GM12878 (cell line): ENCODE data around the gene ZNF443. TPM values are rescaled to one million over a fixed set of nuclear protein-coding genes. Genes with fewer than 3 reads are reported as not detected.
A peak's percentile ranks its signal among the peaks of the same experiment; 100 is the strongest.

ENCODE experiments used
- ATF7 ChIP-seq: fragments of 450-650 bp; IDR thresholded peaks from 2 replicates; pipeline ENCODE4 v1.6.1; 2016; ENCODE audit warnings: low read depth, mild to moderate bottlenecking
- BMI1 ChIP-seq: fragments of 450-650 bp; IDR thresholded peaks from 2 replicates; pipeline ENCODE4 v1.6.1; 2016; ENCODE audit warnings: mild to moderate bottlenecking, moderate library complexity, borderline replicate concordance
- CBFB ChIP-seq: IDR thresholded peaks from 2 replicates; pipeline ENCODE4 v1.6.1; 2016; ENCODE audit warnings: antibody characterized with exemption, low read depth
- CBX3 ChIP-seq: fragments of 200-600 bp; sonication (generic); IDR thresholded peaks from 2 replicates; pipeline ENCODE4 v1.6.1; 2016; ENCODE audit warnings: low read depth, borderline replicate concordance
- DPF2 ChIP-seq: fragments of 450-650 bp; IDR thresholded peaks from 2 replicates; pipeline ENCODE4 v1.6.1; 2017; ENCODE audit warnings: mild to moderate bottlenecking
- FOXK2 ChIP-seq: fragments of 450-650 bp; IDR thresholded peaks from 2 replicates; pipeline ENCODE4 v1.6.1; 2017; ENCODE audit warnings: mild to moderate bottlenecking, moderate library complexity
- HDAC2 ChIP-seq: fragments of 200-600 bp; sonication (generic); IDR thresholded peaks from 2 replicates; pipeline ENCODE4 v1.6.1; 2017
- HDGF ChIP-seq: fragments of 450-650 bp; IDR thresholded peaks from 2 replicates; pipeline ENCODE4 v1.6.1; 2016; ENCODE audit warnings: antibody characterized with exemption
- IKZF2 ChIP-seq, 2 experiments: fragments of 450-650 bp; IDR thresholded peaks; 2 replicates each; pipeline ENCODE4 v1.6.1; 2017; ENCODE audit warnings: mild to moderate bottlenecking in 2 of 2, moderate library complexity in 2 of 2
- IRF4 ChIP-seq: IDR thresholded peaks from 2 replicates; pipeline ENCODE4 v1.6.1; 2011; ENCODE audit warnings: low read depth, low read length
- JUND ChIP-seq: IDR thresholded peaks from 2 replicates; pipeline ENCODE4 v1.6.1; 2012; ENCODE audit warnings: low read depth, mild to moderate bottlenecking, low read length, improper control_type of control experiment, moderate library complexity
- MYC ChIP-seq: IDR thresholded peaks from 2 replicates; pipeline ENCODE4 v1.6.1; 2011; ENCODE audit warnings: mild to moderate bottlenecking, low read length, moderate library complexity, inconsistent platforms; ENCODE audit not compliant: insufficient read depth, insufficient replicate concordance, insufficient read length, severe bottlenecking
- NFYA ChIP-seq: IDR thresholded peaks from 2 replicates; pipeline ENCODE4 v1.6.1; 2011; ENCODE audit warnings: low read depth, mild to moderate bottlenecking, low read length, improper control_type of control experiment, borderline replicate concordance
- PAX5 ChIP-seq: IDR thresholded peaks from 2 replicates; pipeline ENCODE4 v1.6.1; 2011; ENCODE audit warnings: low read depth, low read length, borderline replicate concordance
- RUNX3 ChIP-seq: IDR thresholded peaks from 2 replicates; pipeline ENCODE4 v1.6.1; 2012; ENCODE audit warnings: low read length, inconsistent platforms
- SMC3 ChIP-seq: IDR thresholded peaks from 2 replicates; pipeline ENCODE4 v1.6.1; 2011; ENCODE audit warnings: low read length, improper control_type of control experiment, borderline replicate concordance
- SREBF1 ChIP-seq: IDR thresholded peaks from 2 replicates; pipeline ENCODE4 v1.6.1; 2012; ENCODE audit warnings: mild to moderate bottlenecking, low read length
- TARDBP ChIP-seq: IDR thresholded peaks from 2 replicates; pipeline ENCODE4 v1.6.1; 2016; ENCODE audit warnings: borderline replicate concordance
- TBL1XR1 ChIP-seq: IDR thresholded peaks from 2 replicates; pipeline ENCODE4 v1.6.1; 2012; ENCODE audit warnings: low read depth, low read length, improper control_type of control experiment
- ZNF622 ChIP-seq: fragments of 450-650 bp; IDR thresholded peaks from 2 replicates; pipeline ENCODE4 v1.6.1; 2017; ENCODE audit warnings: mild to moderate bottlenecking, inconsistent platforms
- ZZZ3 ChIP-seq: IDR thresholded peaks from 2 replicates; pipeline ENCODE4 v1.6.1; 2011; ENCODE audit warnings: low read depth; ENCODE audit not compliant: control insufficient read depth, insufficient read length
- polyA plus RNA-seq, 11 experiments: library from polyadenylated mRNA; depleted of rRNA in 4 of 11; unstranded in 6 of 11; stranded (reverse) in 5 of 11; fragments of >200 nt; fragmentation: Nextera tagmentation in 4 of 11; fragmentation: Illumina TruSeq in 1 of 11; extraction: Ambion mirVana in 4 of 11; extraction: Trizol in 1 of 11; gene quantifications; 1 replicate in 1 of 11; 2 replicates in 10 of 11; pipeline versions ENCODE4 v1.2.1 to v1.2.3, GENCODE V29; 2011 to 2016; ENCODE audit warnings: inconsistent platforms in 2 of 11, missing spikeins in 2 of 11, low read depth in 1 of 11
- total RNA-seq, 4 experiments: library from RNA; depleted of rRNA in 3 of 4; stranded (reverse); fragments of >200 nt in 3 of 4; fragmentation: Illumina TruSeq in 1 of 4; extraction: Trizol in 1 of 4; gene quantifications; 2 replicates each; pipeline versions ENCODE4 v1.2.1 to v1.2.3, GENCODE V29; 2013 to 2021
- TF ChIP-seq, protein P1 (sequence below): IDR thresholded peaks from 2 replicates; pipeline ENCODE4 v1.6.1; 2011; ENCODE audit warnings: low read depth, low read length, improper control_type of control experiment, borderline replicate concordance
- TF ChIP-seq, protein P2 (sequence below): fragments of 450-650 bp; IDR thresholded peaks from 2 replicates; pipeline ENCODE4 v1.6.1; 2014; ENCODE audit warnings: mild to moderate bottlenecking
- TF ChIP-seq, protein P3 (sequence below): fragments of 450-650 bp; formaldehyde crosslinking; IDR thresholded peaks from 2 replicates; pipeline ENCODE4 v1.4.0; 2022; ENCODE audit warnings: mild to moderate bottlenecking, moderate library complexity
- TF ChIP-seq, protein P4 (sequence below): IDR thresholded peaks from 2 replicates; pipeline ENCODE4 v1.6.1; 2012; ENCODE audit warnings: low read depth, low read length, improper control_type of control experiment

ZNF443 gene
- total and polyA plus RNA-seq, 10 of the 15 experiments (the other 5 are each of a cell fraction or from before 2014, with no cell fraction given), result 2.1 to 9.1 (median 3.9) TPM

DNA sequence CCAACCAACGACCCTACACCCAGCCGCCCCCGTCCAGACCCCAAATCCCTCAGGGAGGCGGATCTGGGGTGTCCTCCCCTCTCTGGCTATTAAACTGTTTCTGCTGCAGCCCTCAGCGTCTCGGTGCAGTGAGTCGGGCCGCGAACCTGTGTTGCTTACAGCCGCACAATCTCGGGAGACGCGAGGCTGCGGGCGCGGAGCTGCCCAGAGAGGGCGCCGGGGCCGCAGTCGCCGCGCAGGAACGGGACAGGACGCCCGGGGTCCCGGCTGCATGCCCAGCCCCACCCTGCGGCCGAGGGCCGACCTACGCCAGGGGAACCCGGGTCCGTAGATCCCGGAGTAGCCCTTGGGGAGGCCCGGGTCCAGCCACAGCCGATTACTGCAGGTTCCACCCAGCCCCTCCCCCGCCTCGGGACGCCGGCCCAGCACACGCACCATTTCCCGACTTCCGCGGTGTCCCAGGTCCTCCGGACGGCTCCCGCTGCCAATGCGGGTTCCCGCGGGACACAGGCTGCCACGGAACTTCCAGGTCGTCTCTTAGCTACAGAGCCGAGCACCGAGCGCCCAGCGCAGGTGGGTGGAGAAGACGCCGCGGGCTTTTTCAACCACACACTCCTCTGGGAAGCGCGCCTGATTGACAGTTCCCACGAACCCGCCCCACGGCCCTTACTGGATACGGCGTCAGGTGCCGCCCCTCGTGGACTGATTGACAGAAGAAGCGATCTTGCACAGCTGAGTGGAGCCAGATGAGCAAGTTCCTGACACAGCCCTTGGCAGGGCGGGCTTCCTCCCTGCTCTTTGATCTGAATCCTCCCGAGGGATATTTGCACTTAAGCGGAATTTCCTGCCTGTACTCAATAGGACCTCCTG lies 40.0 kb downstream of the ZNF443 start, which contains the start of gene ZNF799 (continued):
- TF ChIP-seq ATF7 (no peak), TBL1XR1 (no peak), DPF2 (peak; percentile 93), IRF4 (no peak), HDGF (no peak), FOXK2 (no peak), ZZZ3 (no peak), PAX5 (peak; percentile 18; the same call in 1 of the 2 replicates), NFYA (no peak), HDAC2 (no peak), RUNX3 (peak; percentile 43), IKZF2 (IDR thresholded peaks at IDR 0.05) (peak; percentile 96 to 97), BMI1 (no peak), CBFB (peak; percentile 37; the same call in 1 of the 2 replicates), SREBF1 (no peak), TARDBP (no peak), ZNF622 (no peak), JUND (no peak), MYC (no peak), CBX3 (no peak), SMC3 (no peak)
- TF ChIP-seq, protein P1, sequence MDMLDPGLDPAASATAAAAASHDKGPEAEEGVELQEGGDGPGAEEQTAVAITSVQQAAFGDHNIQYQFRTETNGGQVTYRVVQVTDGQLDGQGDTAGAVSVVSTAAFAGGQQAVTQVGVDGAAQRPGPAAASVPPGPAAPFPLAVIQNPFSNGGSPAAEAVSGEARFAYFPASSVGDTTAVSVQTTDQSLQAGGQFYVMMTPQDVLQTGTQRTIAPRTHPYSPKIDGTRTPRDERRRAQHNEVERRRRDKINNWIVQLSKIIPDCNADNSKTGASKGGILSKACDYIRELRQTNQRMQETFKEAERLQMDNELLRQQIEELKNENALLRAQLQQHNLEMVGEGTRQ, result peak; percentile 42; the same call in 1 of the 2 replicates
- TF ChIP-seq, protein P2, sequence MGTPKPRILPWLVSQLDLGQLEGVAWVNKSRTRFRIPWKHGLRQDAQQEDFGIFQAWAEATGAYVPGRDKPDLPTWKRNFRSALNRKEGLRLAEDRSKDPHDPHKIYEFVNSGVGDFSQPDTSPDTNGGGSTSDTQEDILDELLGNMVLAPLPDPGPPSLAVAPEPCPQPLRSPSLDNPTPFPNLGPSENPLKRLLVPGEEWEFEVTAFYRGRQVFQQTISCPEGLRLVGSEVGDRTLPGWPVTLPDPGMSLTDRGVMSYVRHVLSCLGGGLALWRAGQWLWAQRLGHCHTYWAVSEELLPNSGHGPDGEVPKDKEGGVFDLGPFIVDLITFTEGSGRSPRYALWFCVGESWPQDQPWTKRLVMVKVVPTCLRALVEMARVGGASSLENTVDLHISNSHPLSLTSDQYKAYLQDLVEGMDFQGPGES, result no peak
- TF ChIP-seq, protein P3, sequence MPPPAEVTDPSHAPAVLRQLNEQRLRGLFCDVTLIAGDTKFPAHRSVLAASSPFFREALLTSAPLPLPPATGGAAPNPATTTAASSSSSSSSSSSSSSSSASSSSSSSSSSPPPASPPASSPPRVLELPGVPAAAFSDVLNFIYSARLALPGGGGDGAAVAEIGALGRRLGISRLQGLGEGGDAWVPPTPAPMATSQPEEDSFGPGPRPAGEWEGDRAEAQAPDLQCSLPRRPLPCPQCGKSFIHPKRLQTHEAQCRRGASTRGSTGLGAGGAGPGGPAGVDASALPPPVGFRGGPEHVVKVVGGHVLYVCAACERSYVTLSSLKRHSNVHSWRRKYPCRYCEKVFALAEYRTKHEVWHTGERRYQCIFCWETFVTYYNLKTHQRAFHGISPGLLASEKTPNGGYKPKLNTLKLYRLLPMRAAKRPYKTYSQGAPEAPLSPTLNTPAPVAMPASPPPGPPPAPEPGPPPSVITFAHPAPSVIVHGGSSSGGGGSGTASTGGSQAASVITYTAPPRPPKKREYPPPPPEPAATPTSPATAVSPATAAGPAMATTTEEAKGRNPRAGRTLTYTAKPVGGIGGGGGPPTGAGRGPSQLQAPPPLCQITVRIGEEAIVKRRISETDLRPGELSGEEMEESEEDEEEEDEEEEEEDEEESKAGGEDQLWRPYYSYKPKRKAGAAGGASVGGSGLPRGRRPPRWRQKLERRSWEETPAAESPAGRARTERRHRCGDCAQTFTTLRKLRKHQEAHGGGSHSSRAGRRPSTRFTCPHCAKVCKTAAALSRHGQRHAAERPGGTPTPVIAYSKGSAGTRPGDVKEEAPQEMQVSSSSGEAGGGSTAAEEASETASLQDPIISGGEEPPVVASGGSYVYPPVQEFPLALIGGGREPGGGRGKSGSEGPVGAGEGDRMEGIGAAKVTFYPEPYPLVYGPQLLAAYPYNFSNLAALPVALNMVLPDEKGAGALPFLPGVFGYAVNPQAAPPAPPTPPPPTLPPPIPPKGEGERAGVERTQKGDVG (CRISPR knock-in tag), result no peak
- TF ChIP-seq, protein P4, sequence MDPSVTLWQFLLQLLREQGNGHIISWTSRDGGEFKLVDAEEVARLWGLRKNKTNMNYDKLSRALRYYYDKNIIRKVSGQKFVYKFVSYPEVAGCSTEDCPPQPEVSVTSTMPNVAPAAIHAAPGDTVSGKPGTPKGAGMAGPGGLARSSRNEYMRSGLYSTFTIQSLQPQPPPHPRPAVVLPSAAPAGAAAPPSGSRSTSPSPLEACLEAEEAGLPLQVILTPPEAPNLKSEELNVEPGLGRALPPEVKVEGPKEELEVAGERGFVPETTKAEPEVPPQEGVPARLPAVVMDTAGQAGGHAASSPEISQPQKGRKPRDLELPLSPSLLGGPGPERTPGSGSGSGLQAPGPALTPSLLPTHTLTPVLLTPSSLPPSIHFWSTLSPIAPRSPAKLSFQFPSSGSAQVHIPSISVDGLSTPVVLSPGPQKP, result no peak
